ENCODE data around the gene ETDB.
"Not testable (repeated sequence)": the region's sequence is repeated elsewhere in the genome, so short reads cannot be mapped to it uniquely, and the experiment has no call there.

Gene ETDB

DNA sequence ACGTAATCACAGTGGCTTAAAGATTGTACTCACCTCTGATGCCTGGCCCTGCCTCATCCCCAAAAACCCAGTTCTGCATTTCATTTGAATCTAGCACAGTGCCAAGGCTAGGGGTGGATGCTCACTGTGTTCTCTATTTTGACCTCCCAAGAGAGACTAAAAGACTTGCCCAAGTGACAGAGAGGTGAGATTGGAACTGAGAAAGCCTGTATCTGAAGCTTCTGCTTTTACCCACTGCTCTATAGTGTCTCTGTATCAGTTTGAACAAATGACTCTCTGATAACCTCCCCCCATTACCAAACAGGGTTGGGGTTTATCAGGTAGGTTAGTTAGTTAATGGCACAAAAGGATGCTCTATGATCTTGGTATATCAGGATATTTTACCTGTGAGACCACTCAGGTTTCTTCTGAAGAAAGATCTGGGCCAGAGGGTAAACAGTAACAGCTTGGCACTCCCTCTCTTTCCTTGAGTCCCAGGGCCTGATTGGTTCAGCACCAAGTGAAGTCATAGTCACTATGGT lies at the start of gene ETDB:
TSS of gene ETDB (minus strand) at position 471 of the 521 bp plus-strand sequence. CDS start 1,265 bp downstream, outside the sequence.
- not testable (repeated sequence) for DNase-seq (ENCODE audit: low read depth)

DNA sequence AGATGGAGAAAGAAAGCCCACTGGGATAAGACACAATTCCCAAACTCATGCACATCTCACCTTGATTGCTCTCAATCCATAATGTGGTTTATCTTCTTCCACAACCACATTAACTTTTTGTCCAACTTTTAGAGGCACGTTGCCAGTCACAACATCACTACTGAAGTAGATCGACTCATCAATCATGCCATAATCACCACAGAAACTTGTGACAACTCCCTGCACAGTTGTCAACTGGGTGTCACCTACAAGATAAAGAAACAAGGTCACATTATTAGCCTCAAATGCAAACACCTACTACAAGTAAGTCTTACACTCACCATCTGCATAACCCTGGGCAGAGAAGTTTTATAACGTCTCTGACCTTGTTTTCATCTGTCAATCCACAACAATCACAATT lies 49.2 kb upstream of the ETDB start:
- not testable (repeated sequence) for DNase-seq (ENCODE audit: low read depth)

DNA sequence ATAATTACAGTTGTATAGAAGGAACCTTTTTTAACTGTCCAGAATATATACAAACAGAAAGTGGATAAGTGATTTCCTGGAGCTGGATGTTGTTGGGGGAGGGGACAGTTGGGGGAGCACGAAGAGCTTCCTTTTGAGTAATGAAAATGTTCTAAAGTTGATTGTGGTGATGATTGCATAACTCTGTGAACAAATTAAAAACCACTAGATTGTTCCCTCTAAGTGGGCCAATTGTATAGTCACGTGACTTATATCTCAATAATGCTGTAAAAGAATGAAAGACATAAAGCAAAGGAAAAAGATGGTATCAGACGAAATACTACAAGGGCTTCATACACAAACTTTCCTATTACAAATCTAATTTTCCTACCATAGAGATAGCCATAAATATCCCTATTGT lies 48.2 kb upstream of the ETDB start:
- no peak for DNase-seq (ENCODE audit: low read depth)

DNA sequence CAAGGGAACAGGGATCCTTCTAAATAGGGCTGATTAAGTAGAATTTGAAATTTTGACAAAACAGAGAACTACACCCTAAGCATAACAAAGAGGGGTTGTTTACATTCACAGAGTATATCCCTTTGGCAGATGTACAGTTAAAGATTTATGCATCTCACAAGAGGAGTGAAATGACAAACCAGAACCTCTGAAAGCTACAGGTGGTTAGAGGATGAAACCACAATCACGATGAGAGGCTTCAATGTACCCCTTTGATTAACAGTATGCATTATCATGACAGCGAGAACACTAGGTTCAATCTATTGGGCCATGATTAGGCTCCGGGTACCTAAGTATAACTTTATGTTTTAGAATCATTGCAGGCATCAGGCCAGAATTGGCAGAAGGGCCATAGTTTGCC lies 34.4 kb upstream of the ETDB start:
- not testable (repeated sequence) for DNase-seq (ENCODE audit: low read depth)

DNA sequence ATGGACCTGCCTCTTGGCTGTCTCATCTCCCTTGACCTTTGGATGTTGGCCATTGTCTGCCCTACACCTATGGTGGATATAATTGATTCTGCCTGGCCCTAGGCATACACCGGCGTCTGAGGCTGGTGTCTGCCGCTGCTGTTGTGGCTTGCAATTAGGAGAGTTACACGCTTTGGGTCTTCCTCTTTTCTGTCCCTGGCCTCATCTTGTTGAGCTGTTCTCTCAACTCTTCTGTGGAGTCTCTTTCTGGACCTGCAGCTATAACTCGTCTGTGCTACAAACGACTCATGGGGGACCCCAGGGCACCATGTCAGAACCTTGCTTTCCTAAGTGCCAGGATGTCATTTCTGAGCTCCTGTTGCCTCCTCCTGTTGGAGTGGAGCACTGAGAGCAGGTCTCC lies 5.8 kb upstream of the ETDB start:
- not testable (repeated sequence) for DNase-seq (ENCODE audit: low read depth)

DNA sequence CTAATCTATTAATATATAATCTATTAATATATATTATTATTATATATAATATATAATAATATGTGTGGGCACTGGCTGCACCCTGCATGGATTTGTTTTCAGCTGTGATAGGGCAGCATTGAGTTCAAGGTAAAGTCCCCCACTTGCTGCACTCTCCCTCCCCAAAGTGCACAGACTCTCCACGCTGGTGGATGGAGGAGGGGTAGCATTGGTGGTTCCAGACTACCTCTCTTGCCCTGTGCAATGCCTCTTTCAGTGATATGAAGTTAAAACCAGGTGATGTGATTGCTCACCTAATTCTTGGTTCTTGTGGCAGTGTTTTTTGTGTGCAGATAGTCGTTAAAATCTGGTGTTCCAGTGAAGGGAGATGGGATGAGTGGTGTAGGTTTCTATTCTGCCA lies 4.3 kb downstream of the ETDB start:
- not testable (repeated sequence) for DNase-seq (ENCODE audit: low read depth)

DNA sequence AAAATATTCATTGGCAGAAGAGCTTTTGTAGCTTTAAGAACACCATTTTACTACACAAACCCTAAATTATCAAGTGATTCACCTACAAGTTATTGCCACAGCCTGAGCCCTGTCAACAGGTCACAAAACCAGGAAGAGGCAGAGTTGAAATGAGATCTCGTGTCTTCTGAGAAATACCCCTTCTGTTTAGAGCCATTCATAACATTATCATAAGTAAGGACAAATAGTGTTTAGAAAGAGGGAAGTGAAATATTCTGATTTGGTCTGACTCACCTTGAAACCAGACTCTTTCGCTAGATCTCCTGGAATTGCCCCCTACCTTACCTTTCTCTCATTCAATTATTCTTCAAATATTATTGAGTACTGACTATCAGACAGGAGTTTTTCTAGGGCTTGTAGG lies 5.9 kb downstream of the ETDB start:
- no peak for DNase-seq (ENCODE audit: low read depth)

DNA sequence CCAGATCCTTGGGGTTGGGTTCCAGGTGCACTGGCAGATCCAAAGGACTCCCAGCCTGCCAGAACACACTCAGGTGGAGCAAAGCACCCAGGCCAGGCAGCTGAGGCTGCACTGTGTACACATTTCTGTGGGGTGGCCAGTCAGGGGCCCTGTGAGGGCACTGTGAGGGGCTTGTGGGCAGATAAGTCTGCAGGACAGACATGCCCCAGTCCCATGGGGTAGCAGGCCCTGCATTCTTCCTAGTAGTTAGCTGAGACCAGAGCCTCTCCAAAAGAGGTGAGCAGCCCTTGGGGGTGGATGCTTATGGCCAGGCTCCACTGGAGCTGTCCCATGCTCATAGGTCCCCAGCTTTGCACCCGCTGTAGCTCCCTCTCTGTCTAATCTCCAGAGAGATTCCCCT lies 7.6 kb downstream of the ETDB start:
- DNase-seq (ENCODE audit: low read depth), result no peak

DNA sequence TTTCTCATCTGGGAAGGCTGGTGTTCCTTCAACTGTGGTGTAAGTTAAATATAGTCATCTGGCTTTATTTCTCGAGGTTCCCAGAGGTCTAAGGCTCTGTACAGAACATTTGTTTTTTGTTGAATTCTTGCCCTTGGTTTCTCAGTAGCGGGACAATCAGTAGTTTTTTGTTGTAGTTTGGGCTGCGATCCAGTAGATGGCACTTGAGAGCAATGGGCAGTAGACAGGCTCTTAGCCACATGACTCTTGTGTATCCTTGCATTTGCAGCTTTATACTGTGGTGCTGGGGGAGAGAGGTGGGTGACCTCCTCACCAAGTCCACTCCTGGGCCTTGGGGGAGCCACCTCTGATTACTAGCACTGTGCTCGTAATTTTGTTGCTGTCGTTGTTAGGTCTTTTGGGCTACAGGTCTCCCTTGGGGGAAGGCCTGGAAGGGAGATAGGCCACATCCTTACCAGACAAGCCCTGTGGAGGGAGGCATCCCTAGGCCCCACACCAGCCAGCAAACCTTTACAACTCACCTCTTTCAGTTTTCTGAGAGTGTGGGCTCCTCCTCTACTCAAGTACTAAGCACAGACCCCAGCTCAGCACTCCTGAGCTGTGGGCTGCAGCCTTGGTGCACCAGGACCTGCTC lies 8.1 kb downstream of the ETDB start:
- no peak for DNase-seq (ENCODE audit: low read depth)

DNA sequence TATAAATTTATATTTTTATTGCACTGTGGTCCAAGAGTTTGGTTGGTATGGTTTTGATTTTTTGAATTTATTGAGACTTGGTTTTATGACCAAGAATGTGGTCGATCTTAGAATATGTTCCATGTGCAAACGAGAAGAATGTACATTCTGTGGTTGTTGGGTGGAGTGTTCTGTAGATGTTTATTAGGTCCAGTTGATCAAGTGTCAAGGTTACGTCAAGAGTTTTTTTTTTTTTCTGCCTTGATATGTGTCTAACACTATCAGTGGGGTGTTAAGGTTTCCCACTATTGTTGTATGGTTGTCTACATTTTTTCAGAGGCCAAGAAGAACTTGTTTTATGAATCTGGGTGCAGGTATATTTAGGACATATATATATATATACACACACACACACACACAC lies 10.8 kb downstream of the ETDB start:
- DNase-seq (ENCODE audit: low read depth), result no peak

DNA sequence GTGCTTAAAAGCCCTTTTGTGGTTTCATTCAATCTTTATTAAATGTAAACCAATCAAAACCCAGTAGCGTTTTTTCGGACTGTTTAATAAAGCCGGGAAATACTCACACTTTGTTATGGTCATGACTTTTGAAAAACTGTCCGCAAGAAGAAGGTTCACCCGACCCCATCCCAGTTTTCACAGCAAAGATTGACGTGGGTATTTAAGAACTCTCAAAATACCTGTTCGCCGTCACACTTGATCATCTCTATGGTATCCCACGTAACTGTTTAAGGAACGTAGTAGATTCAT lies 20.9 kb downstream of the ETDB start:
- no peak for DNase-seq (ENCODE audit: low read depth)

DNA sequence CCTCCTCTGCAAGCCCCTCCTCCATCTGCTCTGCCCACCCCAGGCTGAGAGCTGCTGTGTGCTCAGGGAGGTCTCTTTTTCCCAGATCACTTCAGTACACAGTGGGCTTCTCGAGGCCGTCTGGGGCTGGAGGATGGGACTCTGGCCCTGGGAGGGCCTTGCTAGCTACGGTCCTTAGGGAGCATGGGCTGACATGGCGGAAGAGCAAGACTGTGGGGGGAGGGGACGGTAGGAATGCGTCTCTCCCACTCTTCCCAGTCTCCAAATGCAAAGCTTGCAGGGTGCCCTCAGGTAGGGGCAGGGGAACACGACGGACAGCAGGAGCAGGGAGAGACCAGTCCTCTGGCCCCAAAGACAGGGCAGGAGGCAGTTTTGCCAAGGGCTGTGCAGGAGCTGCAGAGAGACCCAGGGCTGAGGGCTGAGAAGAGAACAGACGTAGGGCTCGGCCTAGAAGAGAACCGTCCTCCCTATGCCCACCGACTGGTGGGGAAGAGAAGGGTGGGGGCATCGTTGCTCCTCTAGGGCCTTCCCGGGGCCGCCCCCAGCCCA lies 23.1 kb downstream of the ETDB start:
- not testable (repeated sequence) for DNase-seq (ENCODE audit: low read depth)

DNA sequence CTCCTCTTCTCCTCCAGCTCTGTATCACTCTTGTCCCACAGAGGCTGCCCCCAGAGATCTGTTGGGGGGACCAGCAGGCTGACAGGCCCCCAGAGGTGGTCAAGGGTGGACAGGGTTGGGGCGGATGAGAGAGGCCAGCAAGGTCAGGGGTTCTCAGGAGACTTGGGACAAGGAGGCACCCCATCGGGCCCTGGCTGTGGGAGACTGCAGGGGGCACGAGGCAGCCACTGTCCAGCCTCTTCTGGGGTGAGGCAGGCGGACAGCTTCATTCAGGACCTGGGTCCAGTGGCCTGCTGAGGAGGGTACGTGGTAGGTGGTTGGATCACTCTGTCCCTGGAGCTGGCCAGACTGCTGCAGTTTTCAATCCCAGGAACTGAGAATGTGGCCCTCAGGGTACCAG lies 24.6 kb downstream of the ETDB start:
- DNase-seq (ENCODE audit: low read depth), result no peak

DNA sequence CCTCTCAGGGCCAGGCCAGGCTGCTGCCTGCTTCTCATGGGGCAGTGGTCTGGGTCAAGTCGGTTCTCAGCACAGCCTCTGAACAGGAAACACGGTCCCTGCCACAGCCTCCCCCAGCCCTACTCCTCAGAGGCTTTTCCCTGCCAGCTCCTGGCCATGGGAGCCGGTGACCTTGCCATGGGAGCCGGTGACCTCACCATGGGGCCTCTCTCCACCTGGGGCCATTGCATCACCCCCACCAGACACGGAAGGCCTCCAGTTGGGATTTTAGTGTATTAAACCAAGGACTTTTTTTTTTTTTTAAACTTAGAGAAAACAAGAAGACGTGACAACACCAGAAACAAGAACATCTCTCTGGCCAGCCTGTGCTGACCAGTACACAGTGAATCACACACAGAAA lies 25.6 kb downstream of the ETDB start:
- DNase-seq (ENCODE audit: low read depth), result no peak

DNA sequence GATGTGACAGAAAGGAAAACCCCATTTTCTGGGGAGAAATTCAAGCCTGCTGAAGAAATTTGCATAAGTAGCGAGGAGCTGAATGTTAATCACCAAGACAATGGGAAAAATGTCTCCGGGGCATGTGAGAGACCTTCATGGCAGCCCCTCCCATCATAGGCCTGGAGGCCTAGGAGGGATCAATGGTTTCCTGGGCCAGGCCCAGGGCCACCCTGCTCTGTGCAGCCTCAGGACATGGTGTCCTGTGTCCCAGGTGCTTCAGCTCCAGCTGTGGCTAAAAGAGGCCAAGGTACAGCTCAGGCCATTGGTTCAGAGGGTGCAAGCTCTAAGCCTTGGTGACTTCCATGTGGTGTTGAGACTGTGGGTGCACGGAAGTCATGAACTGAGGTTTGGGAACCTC lies 31.2 kb downstream of the ETDB start:
- no peak for DNase-seq (ENCODE audit: low read depth)

DNA sequence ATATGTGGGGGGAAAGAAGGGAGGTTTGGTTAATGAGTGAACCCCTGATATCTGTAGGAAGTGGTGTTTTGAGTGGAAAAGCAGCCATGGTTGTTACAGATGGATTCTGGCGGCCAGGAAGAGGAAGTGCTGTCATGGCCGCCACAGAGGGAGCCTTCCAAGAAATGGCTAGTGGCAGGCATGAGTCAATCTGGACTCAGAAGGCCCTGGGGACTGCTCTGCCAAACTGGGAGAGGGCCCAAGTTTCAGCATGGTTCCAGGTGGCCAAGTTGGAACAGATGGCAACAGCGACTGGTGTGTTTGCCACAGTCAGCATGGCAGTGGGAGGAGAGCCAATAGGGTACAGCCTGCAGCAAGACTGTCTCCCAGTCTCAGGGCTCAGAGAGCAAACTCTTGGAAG lies 32.5 kb downstream of the ETDB start:
- no peak for DNase-seq (ENCODE audit: low read depth)

DNA sequence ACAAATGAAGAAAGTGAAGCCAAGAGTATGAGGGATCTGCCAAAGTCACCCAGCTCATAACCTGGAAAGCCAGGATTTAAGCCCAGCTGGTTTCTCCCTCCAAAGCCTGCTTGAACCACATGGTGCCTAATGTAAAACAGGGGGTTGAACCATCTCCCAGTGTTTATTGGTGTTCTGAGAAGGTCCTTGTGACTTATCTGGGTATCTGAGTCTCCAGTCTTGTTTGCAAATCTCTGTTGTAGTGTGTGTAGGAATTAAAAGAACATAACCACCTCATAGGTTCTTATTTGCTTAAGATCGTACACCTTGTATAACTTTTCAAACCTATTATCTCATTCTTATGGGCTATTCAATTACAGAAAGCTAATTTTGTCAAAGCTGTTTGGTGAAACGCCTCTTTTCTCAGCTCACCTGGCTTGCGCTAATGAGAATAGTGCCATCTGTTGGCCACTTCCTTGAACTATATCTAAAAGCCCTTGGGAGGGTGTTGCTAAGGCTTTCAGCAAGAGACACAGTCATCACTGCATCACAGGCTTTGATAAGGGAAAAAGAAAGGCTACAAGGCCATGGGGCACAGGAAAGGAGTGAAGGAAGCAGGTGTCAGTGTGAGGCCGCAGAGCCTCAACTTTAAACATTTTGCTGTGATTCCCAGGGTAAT lies 34.0 kb downstream of the ETDB start:
- DNase-seq (ENCODE audit: low read depth), result no peak

DNA sequence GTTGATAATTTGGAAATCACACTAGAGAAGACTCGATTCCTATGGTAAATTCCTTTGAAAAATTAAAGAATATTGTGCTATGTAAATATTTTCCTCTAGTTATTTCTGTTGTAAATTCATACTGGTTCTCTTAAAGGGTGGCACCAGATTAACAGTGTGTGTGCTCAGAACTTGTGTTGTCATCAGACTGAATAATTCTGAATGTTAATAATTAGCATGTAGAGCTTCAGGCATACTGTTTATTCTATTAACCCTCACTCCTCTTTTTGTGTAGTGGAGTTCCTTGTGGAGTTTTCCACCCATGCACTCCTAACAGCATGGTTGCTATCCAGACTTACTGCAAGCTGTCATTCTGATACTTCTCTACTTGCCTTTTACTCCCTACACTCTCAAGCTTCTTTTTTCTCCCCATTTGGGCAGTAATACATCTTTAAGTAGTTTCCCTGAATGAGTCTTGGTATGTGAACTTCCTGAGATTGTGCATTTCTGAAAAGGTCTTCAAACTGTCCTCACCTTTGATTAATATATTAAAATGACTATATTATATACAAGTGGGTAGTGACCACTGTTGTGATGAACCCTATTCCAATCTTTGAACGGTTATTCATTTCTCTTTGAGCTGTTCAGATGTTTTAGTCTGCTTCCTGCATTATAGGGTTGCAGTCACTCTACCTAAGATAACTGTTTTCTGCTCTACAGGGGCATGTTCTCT lies 38.5 kb downstream of the ETDB start:
- no peak for DNase-seq (ENCODE audit: low read depth)

Data from non-pigmented ciliary epithelial cell (primary cell).